Hindlimb muscle (tissue), 1 donor: Measurements from ENCODE around the gene TUBGCP5. TPM values are rescaled to one million over a fixed set of nuclear protein-coding genes. Genes with fewer than 3 reads are reported as not detected.
"Not testable (repeated sequence)": the region's sequence is repeated elsewhere in the genome, so short reads cannot be mapped to it uniquely, and the experiment has no call there.

Experiments
- DNase-seq: peaks from one replicate; pipeline ENCODE4 v3.0.0-alpha.2; 2013
- polyA plus RNA-seq: library from polyadenylated mRNA; unstranded; fragments of 120-200 nt; gene quantifications from one replicate; pipeline ENCODE4 v1.2.1, GENCODE V29; 2013; ENCODE audit not compliant: insufficient read length

The TUBGCP5 gene
- polyA plus RNA-seq, 1 donor, result 15.1 TPM

DNA sequence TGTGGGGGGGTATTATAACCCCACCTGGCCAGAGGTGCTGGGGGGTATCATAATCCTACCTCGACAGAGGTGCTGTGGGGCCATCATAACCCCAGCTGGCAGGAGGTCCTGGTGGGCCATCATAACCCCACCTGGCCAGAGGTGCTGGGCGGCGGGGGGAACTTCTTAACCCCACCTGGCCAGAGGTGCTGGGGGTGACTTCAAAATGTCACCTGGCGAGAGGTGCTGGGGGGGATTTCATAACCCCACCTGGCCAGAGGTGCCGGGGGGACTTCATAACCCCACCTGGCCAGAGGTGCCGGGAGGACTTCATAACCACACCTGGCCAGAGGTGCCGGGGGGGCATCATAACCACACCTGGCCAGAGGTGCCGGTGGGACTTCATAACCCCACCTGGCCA is 2.4 kb upstream of the TUBGCP5 start:
- not testable (repeated sequence) for DNase-seq

DNA sequence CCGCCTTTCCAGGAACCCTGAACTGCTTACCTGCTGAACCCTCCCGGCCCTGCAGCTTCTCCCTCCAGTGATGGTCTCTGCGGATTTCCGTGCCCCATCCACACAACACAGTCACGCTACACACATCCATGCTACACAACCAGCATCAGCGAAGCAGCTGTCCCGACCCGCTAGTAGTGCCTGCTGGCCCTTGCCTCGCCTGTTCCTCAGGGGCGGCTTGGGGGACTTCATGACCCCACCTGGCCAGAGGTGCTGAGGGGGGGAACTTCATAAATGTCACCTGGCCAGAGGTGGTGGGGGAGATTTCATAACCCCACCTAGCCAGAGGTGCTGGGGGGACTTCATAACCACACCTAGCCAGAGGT is 530 bp upstream of the TUBGCP5 start:
- DNase-seq, result no peak

DNA sequence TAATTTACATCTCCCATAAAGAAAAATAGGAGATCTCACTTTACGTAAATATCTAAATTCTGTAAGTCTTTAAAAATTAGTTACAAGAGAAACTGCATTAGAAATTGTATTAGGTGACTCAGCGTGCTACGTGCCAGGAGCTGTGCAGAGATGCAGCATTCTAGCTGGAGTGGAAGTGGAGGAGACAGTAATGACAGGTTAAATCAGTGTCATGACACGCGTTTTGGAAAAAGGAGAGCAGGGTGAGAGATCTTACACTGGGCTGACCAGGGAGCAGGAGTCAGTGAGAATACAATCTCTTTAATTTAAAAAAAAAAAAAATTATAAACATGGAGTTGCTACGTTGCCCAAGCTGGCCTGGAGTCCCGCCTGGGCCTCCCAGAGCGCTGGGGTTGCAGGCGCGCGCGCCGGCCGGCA is 635 bp downstream of the TUBGCP5 start:
- no peak for DNase-seq

DNA sequence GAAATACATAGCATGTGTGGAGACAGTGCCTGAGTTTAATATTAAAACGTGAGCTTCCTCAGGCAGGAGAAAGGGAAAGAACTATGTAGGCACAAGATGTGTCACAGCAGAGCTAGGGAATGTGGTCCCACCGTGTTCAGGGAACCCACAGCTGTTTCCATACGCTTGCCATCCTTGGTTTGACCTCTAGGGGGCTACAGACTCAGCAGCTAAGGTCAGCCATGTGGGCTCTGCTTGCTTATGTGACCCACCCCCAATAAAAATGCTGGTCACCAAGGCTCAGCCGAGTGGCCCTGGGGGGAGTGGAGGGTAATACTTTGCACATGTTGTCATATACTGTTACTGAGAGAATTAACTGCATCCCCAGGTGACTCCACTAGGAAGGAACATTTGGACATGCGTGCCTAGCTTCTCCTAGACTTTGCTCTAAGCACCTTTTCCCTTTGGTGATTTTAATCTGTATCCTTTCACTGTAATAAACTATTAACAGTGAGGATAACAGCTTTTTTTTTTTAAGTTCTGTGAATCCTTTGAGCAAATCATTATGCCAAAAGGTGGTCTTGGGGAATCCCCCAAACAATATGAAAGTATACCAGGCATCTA is 3.3 kb downstream of the TUBGCP5 start:
- DNase-seq, result peak; percentile 11

DNA sequence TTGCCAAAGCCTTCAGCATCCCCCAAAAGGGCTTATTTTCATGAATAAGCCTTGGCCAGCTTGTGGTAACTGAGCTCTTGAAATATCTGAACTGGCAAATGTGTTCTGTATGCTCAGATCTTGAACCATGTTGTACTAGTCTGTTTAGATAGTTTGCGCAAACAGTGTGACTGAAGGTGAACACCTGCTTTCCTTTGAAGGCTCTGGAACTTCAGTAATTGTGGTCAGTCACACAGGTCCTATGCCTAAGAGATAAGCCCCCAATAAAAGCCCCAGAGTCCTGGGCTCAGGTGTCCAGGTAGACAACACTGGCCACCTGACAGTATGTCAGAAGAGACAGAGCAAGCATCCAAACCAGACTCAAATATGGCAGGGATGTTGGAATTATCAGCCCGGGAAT is 5.4 kb downstream of the TUBGCP5 start:
- DNase-seq, result no peak

DNA sequence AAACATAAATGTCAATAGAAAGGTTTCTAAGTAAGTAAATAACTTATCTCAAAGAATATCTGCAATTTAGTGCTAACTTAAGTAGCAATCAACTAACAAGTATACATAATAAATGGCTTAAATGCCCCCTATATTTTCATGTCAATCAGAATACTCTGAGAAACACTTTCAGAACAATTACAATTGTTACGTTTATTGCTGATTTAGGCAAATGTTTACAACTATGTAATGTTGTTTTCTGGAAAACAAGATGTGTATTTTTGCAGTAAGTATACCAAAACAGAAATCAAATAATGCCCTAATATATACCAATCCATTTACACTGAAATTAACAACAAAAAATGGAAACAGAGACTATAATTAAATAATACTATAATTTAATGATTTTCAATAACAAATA is 13.2 kb downstream of the TUBGCP5 start:
- DNase-seq, result no peak

DNA sequence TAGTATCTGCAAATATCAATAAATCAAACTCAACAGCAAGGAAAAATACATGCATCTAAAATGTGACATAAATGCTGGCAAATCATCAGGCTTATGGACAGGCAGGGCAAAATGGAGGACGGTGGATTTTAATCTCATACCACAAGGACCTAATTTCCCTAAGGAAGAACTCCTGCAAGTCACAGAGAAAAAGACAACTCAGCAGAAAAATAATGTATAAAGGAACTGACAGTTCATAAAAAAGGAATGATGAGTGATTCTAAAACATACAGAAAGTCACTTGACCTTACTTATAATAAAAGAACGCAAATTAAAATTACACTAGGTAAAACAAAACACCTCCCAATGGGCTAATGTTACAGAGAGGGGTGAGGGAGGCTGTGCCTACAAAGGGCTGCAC is 17.2 kb downstream of the TUBGCP5 start:
- DNase-seq, result no peak

DNA sequence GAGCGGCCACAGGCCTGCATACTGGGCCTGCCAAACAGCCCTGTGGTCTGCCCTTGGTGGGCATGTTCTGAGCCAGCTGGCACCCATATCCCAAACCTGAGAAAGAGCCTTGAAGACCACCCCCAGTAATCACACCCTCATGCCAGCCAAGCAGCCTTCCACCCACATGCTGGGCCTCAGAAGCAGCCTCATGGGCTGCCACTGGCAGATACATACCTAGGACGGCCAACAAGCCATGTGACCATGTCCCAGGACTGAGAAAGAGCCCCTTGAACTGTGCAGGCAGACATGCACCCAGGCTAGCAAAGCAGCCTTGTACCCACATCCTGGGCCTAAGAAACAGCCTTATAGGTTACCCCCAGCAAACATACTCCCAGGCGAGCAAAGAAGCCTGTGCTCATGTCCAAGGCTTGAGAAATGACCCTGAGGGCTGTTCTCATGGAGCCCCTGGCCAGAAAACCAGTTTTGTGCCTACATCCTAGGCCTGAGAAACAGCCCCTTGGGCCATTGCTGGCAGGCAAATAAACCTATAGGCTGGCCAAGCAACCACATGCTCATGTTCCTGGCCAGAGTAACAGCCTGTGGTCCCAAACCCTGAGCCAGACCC is 24.9 kb downstream of the TUBGCP5 start:
- DNase-seq, result no peak

DNA sequence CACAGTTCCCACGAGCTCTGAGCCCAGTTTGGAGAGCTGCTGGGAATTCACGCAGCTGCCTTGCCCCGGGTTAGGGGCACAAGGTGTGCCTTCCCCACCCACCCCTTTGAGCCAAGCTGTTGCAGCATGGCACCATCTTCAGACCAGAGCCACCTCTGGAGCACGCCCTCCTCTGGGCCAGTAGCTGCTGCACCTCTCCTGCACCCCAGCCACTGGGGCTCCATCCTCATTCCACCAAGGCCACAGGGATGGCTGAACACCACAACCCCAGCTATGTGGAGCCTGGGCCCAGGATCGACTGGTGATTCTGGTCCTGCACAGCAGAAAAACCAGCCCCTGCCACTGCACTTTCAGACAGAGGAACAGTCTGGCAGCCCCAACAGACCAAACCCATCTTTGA is 25.7 kb downstream of the TUBGCP5 start:
- no peak for DNase-seq

DNA sequence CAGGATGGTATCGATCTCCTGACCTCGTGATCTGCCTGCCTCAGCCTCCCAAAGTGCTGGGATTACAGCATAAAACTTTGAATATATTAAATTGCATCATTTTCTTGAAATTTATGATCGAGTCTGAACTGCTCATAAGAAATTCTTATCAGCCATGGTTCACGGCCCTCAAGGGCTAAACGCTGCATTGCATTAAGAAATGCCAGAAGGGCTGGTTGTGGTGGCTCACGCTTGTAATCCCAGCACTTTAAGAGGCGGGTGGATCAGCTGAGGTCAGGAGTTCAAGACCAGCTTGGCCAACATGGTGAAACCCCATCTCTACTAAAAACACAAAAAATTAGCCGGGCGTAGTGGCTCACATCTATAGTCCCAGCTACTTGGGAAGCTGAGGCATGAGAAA is 26.8 kb downstream of the TUBGCP5 start:
- DNase-seq, result not testable (repeated sequence)

DNA sequence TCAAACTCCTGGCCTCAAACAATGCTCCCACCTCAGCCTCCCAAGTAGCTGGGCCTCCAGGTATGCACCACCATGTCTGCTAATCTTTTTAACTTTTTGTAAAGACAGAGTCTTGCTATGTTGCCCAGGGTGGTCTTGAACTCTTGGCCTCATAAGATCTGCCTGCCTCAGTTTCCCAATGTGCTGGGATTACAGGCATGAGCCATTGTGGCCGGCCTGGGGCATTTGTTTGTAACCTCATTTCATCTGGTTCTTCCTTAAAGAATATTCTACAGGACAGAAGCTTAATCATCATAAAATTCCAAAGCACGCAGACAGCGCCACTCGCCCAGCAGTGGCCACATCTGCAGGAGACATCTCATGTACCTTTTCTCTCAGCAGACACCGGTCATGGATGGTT is 35.6 kb downstream of the TUBGCP5 start:
- DNase-seq, result no peak

DNA sequence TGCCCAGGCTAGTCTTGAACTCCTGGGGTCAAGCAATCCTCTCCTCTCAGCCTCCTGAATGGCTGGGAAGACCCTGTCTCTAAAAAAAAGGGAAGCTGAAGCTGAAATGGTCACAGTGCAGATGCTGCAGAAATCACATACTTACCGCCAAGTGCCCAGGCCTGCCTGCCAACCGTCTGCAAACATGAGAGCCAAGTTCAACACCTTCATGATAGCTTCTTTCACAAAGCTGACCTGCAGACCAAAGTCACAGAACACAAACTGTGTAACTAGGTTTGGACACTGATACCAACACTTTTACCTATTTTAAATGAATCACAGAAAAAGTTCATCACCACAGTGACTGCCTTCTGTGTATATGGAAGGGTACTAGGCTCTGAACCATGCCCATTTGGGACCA is 36.4 kb downstream of the TUBGCP5 start:
- DNase-seq, result no peak

DNA sequence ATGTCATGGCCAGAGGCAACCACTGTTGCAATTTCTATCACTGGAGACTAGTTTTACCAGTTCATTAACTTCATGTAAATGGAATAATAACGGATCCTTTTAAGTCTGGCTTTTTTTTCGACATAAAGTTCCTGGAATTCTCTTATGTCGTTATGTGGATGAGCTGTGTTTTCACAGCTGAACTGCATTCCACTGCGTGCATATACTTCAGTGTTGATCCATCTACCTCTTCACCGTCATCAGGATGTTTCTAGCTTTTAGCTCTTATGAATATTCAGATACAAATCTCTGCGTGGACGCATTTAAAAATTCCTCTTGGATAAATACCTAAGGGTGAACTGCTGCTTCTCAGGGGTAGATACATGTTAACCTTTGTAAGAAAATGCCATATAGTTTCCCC is 43.6 kb downstream of the TUBGCP5 start:
- no peak for DNase-seq

DNA sequence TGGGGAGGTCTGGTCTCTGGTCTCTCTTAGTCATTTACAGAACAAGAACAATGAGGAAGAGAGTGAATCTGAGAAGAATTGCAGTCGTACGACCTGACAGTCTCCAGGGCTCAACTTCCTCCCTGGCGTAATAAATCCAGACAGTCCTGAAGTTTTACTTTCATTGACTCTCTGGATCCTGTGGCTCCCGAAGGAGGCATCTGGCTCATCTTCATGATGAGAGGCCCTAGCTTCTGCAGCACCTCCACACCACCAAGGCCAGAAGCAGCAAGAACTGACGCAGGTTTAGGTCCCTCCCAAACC is 47.4 kb downstream of the TUBGCP5 start:
- DNase-seq, result no peak

DNA sequence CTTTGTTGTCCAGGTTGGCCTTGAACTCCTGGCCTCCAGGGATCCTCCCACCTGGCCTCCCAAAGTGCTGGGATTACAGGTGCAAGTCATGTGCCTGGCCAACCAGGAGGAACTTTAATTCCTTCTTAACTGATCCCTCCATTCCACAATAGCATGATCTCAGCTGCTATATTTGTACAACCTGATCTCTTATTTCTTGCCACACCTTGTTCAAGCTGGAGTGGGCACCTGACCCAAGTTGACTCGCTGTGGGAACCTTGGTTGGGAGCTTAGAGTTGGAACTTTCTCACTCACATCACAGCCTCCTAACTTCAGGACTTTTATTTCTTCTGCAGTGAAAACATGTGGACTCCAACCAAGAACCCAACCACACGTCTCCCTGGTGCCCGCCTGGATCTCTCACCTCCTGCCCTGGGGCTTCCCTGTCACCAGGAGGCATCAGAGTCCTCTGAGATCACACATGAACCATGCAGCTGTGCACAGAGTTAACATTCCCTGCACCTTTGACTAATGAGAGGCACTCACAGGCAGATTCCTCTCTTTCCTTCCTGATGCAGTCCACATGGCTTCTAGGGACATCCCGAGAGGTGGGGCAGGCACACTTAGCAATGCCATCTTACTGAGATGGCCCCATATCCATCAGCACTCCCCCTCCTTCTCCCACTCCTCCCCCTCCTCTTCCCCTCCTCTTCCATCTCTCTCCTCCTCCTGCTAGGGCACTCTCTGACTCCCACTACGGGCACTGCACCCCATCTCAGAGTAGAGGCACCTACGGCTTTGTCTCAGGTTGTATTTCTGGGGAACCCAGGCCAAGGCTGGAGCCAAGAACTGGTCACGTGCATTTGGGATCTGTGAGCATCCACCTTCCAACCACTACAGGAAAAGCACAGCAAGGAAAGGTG is 49.5 kb downstream of the TUBGCP5 start:
- DNase-seq, result no peak

DNA sequence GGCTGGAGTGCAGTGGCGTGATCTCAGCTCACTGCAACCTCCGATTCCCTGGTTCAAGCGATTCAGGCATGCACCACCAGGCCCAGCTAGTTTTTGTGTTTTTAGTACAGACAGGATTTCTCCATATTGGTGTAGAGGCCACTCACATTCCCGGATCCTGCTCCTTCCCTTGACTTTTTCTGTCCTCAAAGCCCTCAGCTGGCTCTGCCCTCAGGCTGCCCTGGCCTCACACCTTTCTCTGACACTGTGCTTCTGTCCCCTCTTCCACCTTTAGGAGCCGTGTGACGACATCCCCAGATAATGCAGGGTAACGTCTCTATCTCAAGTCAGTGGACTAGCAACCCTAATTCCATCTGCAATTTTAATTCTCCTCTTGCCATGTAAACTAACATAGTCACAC is 50.6 kb downstream of the TUBGCP5 start:
- no peak for DNase-seq

DNA sequence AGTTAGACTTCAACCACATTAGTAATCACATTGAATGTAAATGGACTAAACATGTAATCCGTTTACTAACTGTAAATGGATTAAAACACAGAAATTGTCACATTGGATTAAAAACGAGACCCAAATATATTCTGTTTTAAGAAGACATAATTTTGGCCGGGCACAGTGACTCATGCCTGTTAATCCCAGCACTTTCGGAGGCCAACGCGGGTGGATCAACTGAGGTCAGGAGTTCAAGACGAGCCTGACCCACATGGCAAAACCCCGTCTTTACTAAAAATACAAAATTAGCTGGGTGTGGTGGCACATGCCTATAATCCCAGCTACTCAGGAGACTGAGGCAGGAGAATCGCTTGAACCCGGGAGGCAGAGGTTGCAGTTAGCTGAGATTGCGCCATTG is 57.4 kb downstream of the TUBGCP5 start:
- DNase-seq, result not testable (repeated sequence)

DNA sequence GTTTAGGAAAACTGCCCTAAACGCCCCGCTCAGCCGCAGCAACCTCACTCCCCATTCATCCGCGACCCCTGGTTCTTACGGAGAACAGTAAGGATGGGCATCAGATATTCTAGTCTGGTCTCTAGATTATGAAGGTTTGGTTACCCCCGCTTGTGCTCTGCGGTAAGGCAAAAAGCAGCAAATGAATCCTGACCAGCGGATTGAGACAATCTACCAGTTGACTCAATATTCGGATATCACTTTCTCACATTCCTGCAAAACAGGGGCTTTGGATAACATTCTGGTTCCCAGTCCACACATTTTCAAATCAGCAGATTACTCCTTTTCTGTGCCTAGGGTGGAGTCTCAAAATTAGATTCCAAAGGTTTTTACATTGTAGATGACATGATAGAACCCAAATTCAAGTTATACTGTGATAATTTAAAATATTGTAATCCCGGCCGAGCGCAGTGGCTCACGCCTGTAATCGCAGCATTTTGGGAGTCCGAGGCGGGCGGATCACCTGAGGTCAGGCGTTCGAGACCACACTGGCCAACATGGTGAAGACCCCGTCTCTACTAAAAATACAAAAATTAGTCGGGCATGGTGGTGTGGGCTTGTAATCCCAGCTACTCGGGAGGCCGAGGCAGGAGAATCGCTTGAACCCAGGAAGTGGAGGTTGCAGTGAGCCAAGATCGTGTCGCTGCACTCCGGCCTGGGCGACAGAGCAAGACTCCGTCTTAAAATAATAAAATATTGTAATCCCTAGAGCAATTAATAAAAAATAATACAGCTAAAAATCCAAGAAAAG is 58.1 kb downstream of the TUBGCP5 start:
- DNase-seq, result no peak

DNA sequence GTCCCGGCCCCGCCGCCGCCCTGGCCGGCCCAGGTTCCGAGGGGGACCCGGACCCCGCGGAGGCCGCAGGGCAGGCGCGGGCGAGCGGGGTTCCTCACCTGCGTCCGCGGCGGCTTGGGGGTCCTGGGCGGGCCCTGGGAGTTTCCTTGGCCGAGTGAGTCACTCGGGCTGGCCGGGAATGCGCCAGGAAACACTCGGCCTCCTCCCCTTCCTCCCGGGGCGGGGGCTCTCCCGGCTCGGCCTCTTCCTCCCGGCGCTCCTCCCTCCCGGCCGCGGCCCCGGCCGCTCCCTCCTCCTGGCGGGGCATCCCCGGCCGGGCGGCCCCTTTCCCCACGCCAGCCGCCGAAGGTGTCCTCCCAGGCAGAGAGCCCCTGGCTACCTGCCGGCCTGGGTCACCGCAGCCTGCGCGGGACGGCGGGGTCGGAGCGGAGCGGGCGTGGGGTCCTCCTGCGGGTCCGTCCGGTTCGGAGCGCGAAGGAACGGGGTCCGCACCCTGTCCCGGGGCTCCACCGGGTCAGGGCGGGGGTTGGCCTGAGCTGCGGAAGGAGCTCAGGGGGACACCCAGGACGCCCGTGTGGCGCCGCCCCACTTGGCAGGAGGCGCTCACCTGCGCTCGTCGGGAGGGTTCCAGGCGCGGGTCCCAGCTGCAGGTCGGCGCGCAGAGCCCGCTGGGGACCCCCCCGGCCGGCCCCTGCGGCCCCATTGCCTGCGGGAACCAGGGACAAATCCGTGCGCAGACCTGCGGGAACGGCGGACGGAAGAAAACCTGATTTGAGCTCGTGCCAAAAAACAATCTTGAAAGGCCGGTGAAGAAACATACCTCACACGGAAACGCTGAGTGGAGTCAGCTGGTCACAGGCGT is 58.9 kb downstream of the TUBGCP5 start, which contains the start of gene CYFIP1:
Gene CYFIP1, minus strand, starts transcription at position 180 of the 862 bp plus-strand sequence. CDS start 33,083 bp downstream, outside the sequence.
- DNase-seq, result peak; percentile 88

DNA sequence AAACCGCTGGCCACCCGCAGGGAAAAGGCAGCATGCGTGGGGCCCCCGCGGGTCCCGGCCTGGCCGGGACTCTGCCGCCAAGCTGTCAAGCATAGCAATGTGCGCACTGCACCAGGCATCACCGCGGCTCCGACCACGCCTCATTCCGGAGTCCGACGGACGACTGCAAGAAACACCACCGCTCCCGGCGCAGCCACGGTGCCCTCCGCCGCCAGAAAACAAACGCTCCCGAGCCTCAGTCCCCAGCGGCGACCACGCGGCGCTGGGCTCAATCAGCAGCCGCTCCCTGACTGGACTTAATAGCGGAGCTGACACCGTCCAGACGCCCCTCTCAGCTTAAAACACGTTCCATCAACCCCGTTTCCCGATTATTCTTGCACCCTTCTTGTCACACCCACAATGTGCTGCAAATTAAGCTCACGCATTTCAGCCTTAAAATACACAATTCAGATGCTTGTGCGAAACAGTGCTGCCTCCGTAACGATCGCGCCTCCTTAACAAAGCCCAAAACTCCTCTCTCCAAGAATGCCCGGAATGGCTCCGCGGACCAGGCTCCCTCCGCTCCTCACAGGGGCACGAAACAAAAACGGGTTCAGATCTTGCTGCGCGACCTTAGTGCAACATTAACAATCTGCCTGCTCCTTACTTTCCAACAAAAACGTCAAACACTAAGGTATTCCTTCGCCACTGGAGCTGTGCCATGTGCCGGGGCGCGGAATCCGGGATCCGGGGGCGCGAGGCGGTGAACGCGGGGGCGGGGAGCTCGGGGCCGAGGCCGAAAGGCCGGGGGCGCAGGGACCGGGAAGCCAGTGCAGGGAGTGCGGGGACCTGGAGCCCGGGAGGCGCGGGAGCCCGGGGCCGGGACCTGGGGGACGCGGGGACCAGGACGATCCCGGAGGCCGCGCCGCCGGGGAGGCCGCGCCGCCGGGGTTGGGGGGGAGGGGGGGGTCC is 59.9 kb downstream of the TUBGCP5 start:
- peak; percentile 48 for DNase-seq

DNA sequence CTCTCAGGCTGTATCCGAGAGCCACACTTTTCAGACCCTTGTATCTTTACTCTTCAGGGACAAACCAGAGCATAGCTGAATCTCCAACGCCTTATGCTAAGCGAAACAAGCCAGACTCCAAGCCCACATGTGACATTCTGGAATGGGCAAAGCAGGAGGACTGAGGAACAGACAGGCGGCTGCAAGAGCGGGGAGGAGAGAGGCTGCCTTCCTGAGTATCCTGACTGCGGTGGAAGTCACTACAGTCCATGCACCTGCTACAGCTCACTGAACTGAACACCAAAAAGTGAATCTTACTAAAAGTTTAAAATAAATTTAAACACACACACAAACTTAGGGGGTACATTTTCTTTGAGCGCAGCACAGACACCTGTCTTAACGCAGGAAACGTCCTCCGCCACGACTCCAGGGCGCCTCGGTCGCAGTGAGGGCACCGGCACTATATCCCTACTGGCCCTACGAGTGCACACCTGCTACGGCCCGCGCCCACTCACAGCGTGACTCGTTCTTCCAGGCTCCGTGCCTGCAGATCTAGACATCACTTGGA is 60.6 kb downstream of the TUBGCP5 start:
- no peak for DNase-seq
